GM18858 (cell line): ENCODE data around the gene NEK9.
"Not testable (repeated sequence)": the region's sequence is repeated elsewhere in the genome, so short reads cannot be mapped to it uniquely, and the experiment has no call there.

ENCODE experiments used
- ATAC-seq: cut with Tn5 transposase; IDR thresholded peaks from one replicate; pipeline ENCODE4 v1.9.1; 2021; ENCODE audit not compliant: unreplicated experiment

Gene NEK9

GRCh38 chr14:75126679-75127473, at the start of gene NEK9:
Gene NEK9 (minus strand): TSS chr14:75127048. CDS start chr14:75126921, 127 bp downstream.
- peak; percentile 58 for ATAC-seq

GRCh38 chr14:75176142-75176820, 49.4 kb upstream of the NEK9 start, which contains the start of gene TMED10:
Gene TMED10 (minus strand): TSS chr14:75176612. CDS start chr14:75176579, 33 bp downstream.
- ATAC-seq = peak; percentile 47

- ATAC-seq = peak; percentile 11
These were observed 48.9 kb upstream of the NEK9 start for GRCh38 chr14:75175677-75176141.

- no peak for ATAC-seq
These were observed 47.2 kb upstream of the NEK9 start for GRCh38 chr14:75174066-75174465.

GRCh38 chr14:75170772-75171171, 43.9 kb upstream of the NEK9 start:
- no peak for ATAC-seq

GRCh38 chr14:75168586-75169335, 41.9 kb upstream of the NEK9 start:
- ATAC-seq = no peak

- no peak for ATAC-seq
These were observed 40.5 kb upstream of the NEK9 start for GRCh38 chr14:75167325-75167724.

GRCh38 chr14:75165586-75166391, 38.9 kb upstream of the NEK9 start:
- ATAC-seq = no peak

GRCh38 chr14:75164809-75165208, 38.0 kb upstream of the NEK9 start:
- ATAC-seq = no peak

- ATAC-seq = no peak
These were observed 36.8 kb upstream of the NEK9 start for GRCh38 chr14:75163677-75164076.

- no peak for ATAC-seq
These were observed 35.8 kb upstream of the NEK9 start for GRCh38 chr14:75162631-75163030.

GRCh38 chr14:75158843-75159614, 32.2 kb upstream of the NEK9 start:
- no peak for ATAC-seq

- ATAC-seq = no peak
These were observed 30.1 kb upstream of the NEK9 start for GRCh38 chr14:75156901-75157300.

GRCh38 chr14:75156111-75156510, 29.3 kb upstream of the NEK9 start:
- no peak for ATAC-seq

- no peak for ATAC-seq
These were observed 28.3 kb upstream of the NEK9 start for GRCh38 chr14:75155169-75155568.

- no peak for ATAC-seq
These were observed 26.4 kb upstream of the NEK9 start for GRCh38 chr14:75153295-75153694.

- ATAC-seq = no peak
These were observed 25.0 kb upstream of the NEK9 start for GRCh38 chr14:75151851-75152250.

- ATAC-seq = not testable (repeated sequence)
These were observed 23.8 kb upstream of the NEK9 start for GRCh38 chr14:75150637-75151036.

GRCh38 chr14:75150150-75150549, 23.3 kb upstream of the NEK9 start:
- no peak for ATAC-seq
